ENCODE results near the gene CERS6.

CERS6 gene

DNA sequence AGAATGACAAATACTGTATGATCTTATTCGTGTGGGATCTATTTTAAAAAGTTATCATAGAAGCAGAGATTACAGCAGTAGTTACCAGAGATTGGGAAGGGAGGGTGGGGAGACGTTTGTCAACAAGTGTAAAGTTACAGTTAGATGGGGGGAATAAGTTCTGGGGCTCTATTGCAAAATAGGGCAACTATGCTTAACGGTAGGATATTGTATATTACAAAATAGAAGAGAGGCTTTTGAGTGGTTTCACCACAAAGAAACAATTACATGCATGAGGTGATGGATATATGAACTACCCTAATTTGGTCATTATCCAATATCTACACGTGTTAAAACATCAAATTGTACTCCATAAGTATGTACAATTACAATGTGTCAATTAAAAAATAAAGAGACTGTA lies 223.0 kb downstream of the CERS6 start:
- H3K4me1 ChIP-seq: no peaks in the 10 kb centered on the region
- no peak for DNase-seq
- no peaks in the 10 kb centered on the region for H3K27me3 ChIP-seq
- TF ChIP-seq, protein P1, sequence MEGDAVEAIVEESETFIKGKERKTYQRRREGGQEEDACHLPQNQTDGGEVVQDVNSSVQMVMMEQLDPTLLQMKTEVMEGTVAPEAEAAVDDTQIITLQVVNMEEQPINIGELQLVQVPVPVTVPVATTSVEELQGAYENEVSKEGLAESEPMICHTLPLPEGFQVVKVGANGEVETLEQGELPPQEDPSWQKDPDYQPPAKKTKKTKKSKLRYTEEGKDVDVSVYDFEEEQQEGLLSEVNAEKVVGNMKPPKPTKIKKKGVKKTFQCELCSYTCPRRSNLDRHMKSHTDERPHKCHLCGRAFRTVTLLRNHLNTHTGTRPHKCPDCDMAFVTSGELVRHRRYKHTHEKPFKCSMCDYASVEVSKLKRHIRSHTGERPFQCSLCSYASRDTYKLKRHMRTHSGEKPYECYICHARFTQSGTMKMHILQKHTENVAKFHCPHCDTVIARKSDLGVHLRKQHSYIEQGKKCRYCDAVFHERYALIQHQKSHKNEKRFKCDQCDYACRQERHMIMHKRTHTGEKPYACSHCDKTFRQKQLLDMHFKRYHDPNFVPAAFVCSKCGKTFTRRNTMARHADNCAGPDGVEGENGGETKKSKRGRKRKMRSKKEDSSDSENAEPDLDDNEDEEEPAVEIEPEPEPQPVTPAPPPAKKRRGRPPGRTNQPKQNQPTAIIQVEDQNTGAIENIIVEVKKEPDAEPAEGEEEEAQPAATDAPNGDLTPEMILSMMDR (IDR thresholded peaks at IDR 0.05; ENCODE audit: low read depth, low read length): no peak
- no peak overlapping the region for H3K4me3 ChIP-seq (ENCODE audit: low read depth, low read length)
- no peaks in the 10 kb centered on the region for H3K36me3 ChIP-seq
- H3K9me3 ChIP-seq: no peaks in the 10 kb centered on the region

DNA sequence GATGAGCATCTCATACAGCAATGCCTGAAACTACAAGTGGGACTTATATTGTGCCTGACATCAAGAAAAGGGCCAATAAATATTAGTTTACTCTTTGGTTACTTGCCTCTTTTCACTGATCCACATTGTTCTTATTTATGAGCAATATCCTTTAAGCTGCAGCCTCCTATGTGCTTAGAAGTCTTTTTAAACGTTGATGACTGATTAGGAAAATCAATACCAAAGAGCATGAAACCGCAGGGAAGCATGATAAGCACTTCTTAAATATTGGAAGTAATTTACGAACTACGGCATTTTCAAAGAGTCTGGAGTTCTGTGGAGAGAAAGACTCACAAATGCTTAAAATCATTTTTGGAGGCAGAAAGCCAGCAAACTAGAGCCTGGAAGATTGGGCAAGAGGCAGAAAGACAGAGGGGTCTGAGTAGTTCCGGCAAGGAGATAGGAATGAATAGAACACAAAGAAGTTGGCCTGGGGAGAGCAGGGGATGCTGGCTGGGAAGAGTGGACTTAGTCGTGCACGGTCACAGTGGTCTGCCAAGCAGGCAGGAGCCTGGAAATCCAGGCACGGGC lies 223.8 kb downstream of the CERS6 start:
- Histone ChIP-seq H3K4me3 (ENCODE audit: low read depth, low read length) (no peak overlapping the region), H3K4me1 (no peaks in the 10 kb centered on the region), H3K36me3 (no peaks in the 10 kb centered on the region), H3K9me3 (no peaks in the 10 kb centered on the region), H3K27me3 (no peaks in the 10 kb centered on the region)
- no peak for DNase-seq
- TF ChIP-seq, protein P1 (IDR thresholded peaks at IDR 0.05; ENCODE audit: low read depth, low read length): no peak

- H3K4me1 ChIP-seq: peaks cover 4% of the 10 kb centered on the region; the same call in 1 of the 2 replicates
- TF ChIP-seq, protein P1 (IDR thresholded peaks at IDR 0.05; ENCODE audit: low read depth, low read length): no peak
- no peaks in the 10 kb centered on the region for H3K36me3 ChIP-seq
- no peak for DNase-seq
- H3K9me3 ChIP-seq: no peaks in the 10 kb centered on the region
- no peaks in the 10 kb centered on the region for H3K27me3 ChIP-seq
- no peak overlapping the region for H3K4me3 ChIP-seq (ENCODE audit: low read depth, low read length)
Measured at GRCh38 chr2:168683996-168684395, 227.9 kb downstream of the CERS6 start.

- DNase-seq: no peak
- H3K4me1 ChIP-seq: peaks cover 4% of the 10 kb centered on the region; the same call in 1 of the 2 replicates
- TF ChIP-seq, protein P1 (IDR thresholded peaks at IDR 0.05; ENCODE audit: low read depth, low read length): no peak
- no peaks in the 10 kb centered on the region for H3K9me3 ChIP-seq
- no peaks in the 10 kb centered on the region for H3K36me3 ChIP-seq
- H3K27me3 ChIP-seq: no peaks in the 10 kb centered on the region
- peak overlapping the region; percentile 38 for H3K4me3 ChIP-seq (ENCODE audit: low read depth, low read length)
Measured at GRCh38 chr2:168684921-168685599, 229.0 kb downstream of the CERS6 start.

- TF ChIP-seq, protein P1 (IDR thresholded peaks at IDR 0.05; ENCODE audit: low read depth, low read length): no peak
- Histone ChIP-seq H3K27me3 (no peaks in the 10 kb centered on the region), H3K9me3 (no peaks in the 10 kb centered on the region), H3K4me1 (peaks cover 4% of the 10 kb centered on the region; the same call in 1 of the 2 replicates), H3K36me3 (no peaks in the 10 kb centered on the region), H3K4me3 (ENCODE audit: low read depth, low read length) (peak overlapping the region; percentile 38)
- peak; percentile 69 for DNase-seq
Measured at GRCh38 chr2:168685600-168686451, 229.8 kb downstream of the CERS6 start.

Data from BE2C (cell line).